Esophagus squamous epithelium (tissue), 4 donors: Measurements from ENCODE around the gene VANGL2.

Experiments used
- CTCF ChIP-seq, 6 experiments: fragments of 450-650 bp in 4 of 6; fragments of 200-600 bp in 2 of 6; sonication (generic) in 2 of 6; IDR thresholded peaks; one replicate each; pipeline ENCODE4 v1.5.1; 2016 to 2019; ENCODE audit warnings: antibody characterized with exemption in 6 of 6, mild to moderate bottlenecking in 4 of 6, moderate library complexity in 4 of 6
- POLR2A ChIP-seq, 4 donors: fragments of 450-650 bp; IDR thresholded peaks; one replicate each; pipeline ENCODE4 v1.6.1; 2017; ENCODE audit warnings: antibody characterized with exemption in 4 of 4, mild to moderate bottlenecking in 4 of 4, moderate library complexity in 3 of 4

- no peak for TF ChIP-seq CTCF (IDR thresholded peaks at IDR 0.05)
- TF ChIP-seq POLR2A (IDR thresholded peaks at IDR 0.05): no peak
Measured at GRCh38 chr1:160361199-160361598, 39.2 kb upstream of the VANGL2 start.
